ENCODE results near the gene ZNF398.

DNA sequence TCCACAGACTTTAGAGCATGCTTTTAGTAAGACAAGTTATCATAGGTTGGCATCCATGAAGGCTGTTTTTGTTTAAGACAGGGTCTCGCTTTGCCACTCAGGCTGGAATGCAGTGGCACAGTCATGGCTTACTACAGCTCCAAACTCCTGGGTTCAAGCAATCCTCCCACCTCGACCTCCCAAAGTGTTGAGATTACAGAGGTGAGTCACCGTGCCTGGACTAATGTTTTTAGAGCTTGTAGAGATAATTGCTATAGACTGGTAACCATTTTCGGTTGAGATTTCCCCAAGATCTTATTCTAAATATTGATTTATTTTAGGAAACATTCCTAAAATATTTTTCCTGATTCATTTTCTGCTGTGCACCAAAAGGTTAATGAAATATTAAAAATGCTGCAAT, 5.4 kb upstream of the ZNF398 start:
- TF ChIP-seq POLR2A (IDR thresholded peaks at IDR 0.05) = no peak
- TF ChIP-seq, protein P1, sequence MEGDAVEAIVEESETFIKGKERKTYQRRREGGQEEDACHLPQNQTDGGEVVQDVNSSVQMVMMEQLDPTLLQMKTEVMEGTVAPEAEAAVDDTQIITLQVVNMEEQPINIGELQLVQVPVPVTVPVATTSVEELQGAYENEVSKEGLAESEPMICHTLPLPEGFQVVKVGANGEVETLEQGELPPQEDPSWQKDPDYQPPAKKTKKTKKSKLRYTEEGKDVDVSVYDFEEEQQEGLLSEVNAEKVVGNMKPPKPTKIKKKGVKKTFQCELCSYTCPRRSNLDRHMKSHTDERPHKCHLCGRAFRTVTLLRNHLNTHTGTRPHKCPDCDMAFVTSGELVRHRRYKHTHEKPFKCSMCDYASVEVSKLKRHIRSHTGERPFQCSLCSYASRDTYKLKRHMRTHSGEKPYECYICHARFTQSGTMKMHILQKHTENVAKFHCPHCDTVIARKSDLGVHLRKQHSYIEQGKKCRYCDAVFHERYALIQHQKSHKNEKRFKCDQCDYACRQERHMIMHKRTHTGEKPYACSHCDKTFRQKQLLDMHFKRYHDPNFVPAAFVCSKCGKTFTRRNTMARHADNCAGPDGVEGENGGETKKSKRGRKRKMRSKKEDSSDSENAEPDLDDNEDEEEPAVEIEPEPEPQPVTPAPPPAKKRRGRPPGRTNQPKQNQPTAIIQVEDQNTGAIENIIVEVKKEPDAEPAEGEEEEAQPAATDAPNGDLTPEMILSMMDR (IDR thresholded peaks at IDR 0.05) = no peak

Measured in uterus (tissue), 2 donors.